Sigmoid colon (tissue), 7 donors: Measurements from ENCODE around the gene ERP27. TPM values are rescaled to one million over a fixed set of nuclear protein-coding genes. Genes with fewer than 3 reads are reported as not detected.
A peak's percentile ranks its signal among the peaks of the same experiment; 100 is the strongest.

Source experiments
- DNase-seq: peaks from one replicate; pipeline ENCODE4 v3.0.0-alpha.2; 2019
- H3K27ac ChIP-seq, 4 donors: fragments of 200-600 bp; sonication (generic); one replicate each; pipeline ENCODE4 v1.5.1; 2016 to 2019; ENCODE audit warnings: mild to moderate bottlenecking in 1 of 4
- H3K27me3 ChIP-seq, 3 donors: fragments of 200-600 bp; sonication (generic); one replicate each; pipeline ENCODE4 v1.5.1; 2019; ENCODE audit warnings: mild to moderate bottlenecking in 1 of 3
- H3K36me3 ChIP-seq, 4 donors: fragments of 200-600 bp; sonication (generic); one replicate each; pipeline ENCODE4 v1.5.1; 2016 to 2019
- H3K4me1 ChIP-seq, 4 donors: fragments of 200-600 bp; sonication (generic); one replicate each; pipeline ENCODE4 v1.5.1; 2017 to 2019
- H3K4me3 ChIP-seq, 4 donors: fragments of 200-600 bp; sonication (generic); one replicate each; pipeline ENCODE4 v1.5.1; 2017 to 2019; ENCODE audit warnings: mild to moderate bottlenecking in 2 of 4, moderate library complexity in 1 of 4
- H3K9me3 ChIP-seq, 4 donors: fragments of 200-600 bp in 3 of 4; sonication (generic) in 3 of 4; one replicate each; pipeline versions ENCODE4 v1.5.1 to v1.6.1; 2013 to 2019
- EP300 ChIP-seq, 4 donors: sonication (generic); formaldehyde crosslinking; IDR thresholded peaks; one replicate each; pipeline ENCODE4 v1.6.1; 2017; ENCODE audit warnings: antibody characterized with exemption in 4 of 4
- POLR2A ChIP-seq, 2 donors: fragments of 450-650 bp; IDR thresholded peaks; one replicate each; pipeline ENCODE4 v1.6.1; 2016; ENCODE audit warnings: antibody characterized with exemption in 2 of 2, mild to moderate bottlenecking in 2 of 2, moderate library complexity in 2 of 2
- POLR2AphosphoS5 ChIP-seq, 4 donors: sonication (generic); formaldehyde crosslinking; IDR thresholded peaks; one replicate each; pipeline ENCODE4 v1.6.1; 2017; ENCODE audit warnings: antibody characterized with exemption in 4 of 4
- WGBS, 2 donors: extraction: QIAGEN DNeasy Blood & Tissue Kit; methylation state at CpG; one replicate each; pipeline ENCODE4 v1.1.7; 2013; 5-methylcytosine and 5-hydroxymethylcytosine counted together
- intact Hi-C: fragments of 100-400 bp; cut with DNase I; formaldehyde crosslinking; loops from one replicate; pipeline ENCODE4 v1.15.1; 2023
- polyA plus RNA-seq, 3 donors: library from polyadenylated mRNA; stranded (reverse); fragments of 200-250 nt; gene quantifications; one replicate each; pipeline ENCODE4 v1.2.3, GENCODE V29; 2013
- total RNA-seq, 4 donors: library from RNA; depleted of rRNA; stranded (reverse); fragments of >200 nt; gene quantifications; one replicate each; pipeline ENCODE4 v1.1.0, GENCODE V29; 2016
- TF ChIP-seq, protein P1 (sequence below), 4 experiments: fragments of 450-650 bp in 3 of 4; fragments of 200-600 bp in 1 of 4; IDR thresholded peaks; one replicate each; pipeline ENCODE4 v1.5.1; 2016 to 2019; ENCODE audit warnings: antibody characterized with exemption in 4 of 4, mild to moderate bottlenecking in 3 of 4, moderate library complexity in 2 of 4
- donor health status: healthy with polysubstance abuse.
- donor health status: Bipolar disorder and iron deficiency.
- donor health status: healthy.

The ERP27 gene
- total and polyA plus RNA-seq, 7 donors, result 0.23 to 2.3 (median 0.60) TPM; not detected in 4

GRCh38 chr12:14911131-14911530 is 27.2 kb downstream of the ERP27 start:
- WGBS, 2 donors, result 54 to 61% methylated on average over 2 of the region's 2 CpGs

DNA sequence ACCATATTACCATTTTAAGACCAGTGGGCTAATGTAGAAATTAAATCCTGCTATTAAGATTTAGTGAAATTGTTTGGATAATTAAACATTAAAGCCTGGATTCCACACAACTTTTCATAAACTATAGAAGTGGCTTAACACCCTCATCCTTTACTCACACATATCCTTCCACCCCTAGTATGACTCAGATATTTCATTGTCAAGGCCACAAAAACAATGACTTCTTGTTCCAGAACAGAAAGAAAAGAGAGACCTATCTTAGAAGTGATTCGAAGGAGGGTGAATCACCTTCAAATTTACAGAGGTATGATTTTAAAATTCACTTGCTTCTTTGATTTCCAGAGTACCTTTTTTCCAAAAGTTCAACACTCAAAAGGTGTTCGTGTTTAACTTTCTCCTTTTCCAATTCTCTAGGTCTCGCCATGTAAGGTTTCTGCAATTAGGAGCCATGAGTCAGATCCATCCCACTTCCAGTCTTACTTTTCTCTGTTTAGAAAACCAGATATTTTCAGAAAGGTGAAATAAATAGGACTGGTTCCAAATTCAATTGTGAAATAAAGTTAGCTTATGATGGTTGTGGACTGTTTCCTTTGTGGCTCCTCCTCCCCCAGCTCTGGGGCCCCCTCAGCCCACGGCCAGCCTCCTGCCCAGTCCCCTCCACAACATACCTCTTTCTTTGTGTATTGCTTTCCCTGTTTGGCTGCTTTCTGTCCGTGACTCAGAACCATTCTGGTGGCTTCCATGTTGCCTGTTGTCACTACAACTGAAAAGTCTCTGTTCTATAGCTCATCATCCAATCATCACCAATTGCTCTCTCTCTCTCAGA is 28.0 kb downstream of the ERP27 start:
- TF ChIP-seq POLR2AphosphoS5 (IDR thresholded peaks at IDR 0.05) (no peak), POLR2A (IDR thresholded peaks at IDR 0.05) (no peak), EP300 (IDR thresholded peaks at IDR 0.05) (no peak)
- TF ChIP-seq, protein P1, sequence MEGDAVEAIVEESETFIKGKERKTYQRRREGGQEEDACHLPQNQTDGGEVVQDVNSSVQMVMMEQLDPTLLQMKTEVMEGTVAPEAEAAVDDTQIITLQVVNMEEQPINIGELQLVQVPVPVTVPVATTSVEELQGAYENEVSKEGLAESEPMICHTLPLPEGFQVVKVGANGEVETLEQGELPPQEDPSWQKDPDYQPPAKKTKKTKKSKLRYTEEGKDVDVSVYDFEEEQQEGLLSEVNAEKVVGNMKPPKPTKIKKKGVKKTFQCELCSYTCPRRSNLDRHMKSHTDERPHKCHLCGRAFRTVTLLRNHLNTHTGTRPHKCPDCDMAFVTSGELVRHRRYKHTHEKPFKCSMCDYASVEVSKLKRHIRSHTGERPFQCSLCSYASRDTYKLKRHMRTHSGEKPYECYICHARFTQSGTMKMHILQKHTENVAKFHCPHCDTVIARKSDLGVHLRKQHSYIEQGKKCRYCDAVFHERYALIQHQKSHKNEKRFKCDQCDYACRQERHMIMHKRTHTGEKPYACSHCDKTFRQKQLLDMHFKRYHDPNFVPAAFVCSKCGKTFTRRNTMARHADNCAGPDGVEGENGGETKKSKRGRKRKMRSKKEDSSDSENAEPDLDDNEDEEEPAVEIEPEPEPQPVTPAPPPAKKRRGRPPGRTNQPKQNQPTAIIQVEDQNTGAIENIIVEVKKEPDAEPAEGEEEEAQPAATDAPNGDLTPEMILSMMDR (IDR thresholded peaks at IDR 0.05), result no peak
- H3K4me1 ChIP-seq, result peaks cover 0 to 22% (median 15%) of the 10 kb centered on the region in 4 donors
- H3K27ac ChIP-seq, result no peak overlapping the region
- WGBS, 2 donors, result 82 to 85% methylated on average over 5 of the region's 5 CpGs
- no peaks in the 10 kb centered on the region for H3K27me3 ChIP-seq
- no peak for DNase-seq
- H3K4me3 ChIP-seq, result no peak overlapping the region
- no peaks in the 10 kb centered on the region for H3K9me3 ChIP-seq
- no peaks in the 10 kb centered on the region for H3K36me3 ChIP-seq
- intact Hi-C loops, result no loop called here

More at GRCh38 chr12:14911131-14911530, 27.2 kb downstream of the ERP27 start:
- Histone ChIP-seq H3K9me3 (no peaks in the 10 kb centered on the region), H3K27me3 (no peaks in the 10 kb centered on the region), H3K4me3 (no peak overlapping the region), H3K4me1 (peaks cover 0 to 13% (median 9%) of the 10 kb centered on the region in 4 donors), H3K27ac (no peak overlapping the region), H3K36me3 (no peaks in the 10 kb centered on the region)
- DNase-seq, result no peak
- TF ChIP-seq EP300 (IDR thresholded peaks at IDR 0.05), result no peak
- no peak for TF ChIP-seq POLR2AphosphoS5 (IDR thresholded peaks at IDR 0.05)
- TF ChIP-seq, protein P1 (IDR thresholded peaks at IDR 0.05), result no peak
- no peak for TF ChIP-seq POLR2A (IDR thresholded peaks at IDR 0.05)
- intact Hi-C loops, result no loop called here

- Histone ChIP-seq H3K9me3 (no peaks in the 10 kb centered on the region), H3K36me3 (no peaks in the 10 kb centered on the region), H3K27me3 (no peaks in the 10 kb centered on the region), H3K4me1 (peaks cover 0 to 16% (median 13%) of the 10 kb centered on the region in 4 donors), H3K4me3 (no peak overlapping the region), H3K27ac (no peak overlapping the region)
- no peak for TF ChIP-seq POLR2A (IDR thresholded peaks at IDR 0.05)
- no peak for TF ChIP-seq EP300 (IDR thresholded peaks at IDR 0.05)
- TF ChIP-seq, protein P1 (IDR thresholded peaks at IDR 0.05), result no peak
- no peak for TF ChIP-seq POLR2AphosphoS5 (IDR thresholded peaks at IDR 0.05)
- DNase-seq, result no peak
- intact Hi-C loops, result no loop called here
- 81 to 86% methylated on average over 1 of the region's 1 CpG for WGBS, 2 donors
Observed at GRCh38 chr12:14907953-14908352, 30.4 kb downstream of the ERP27 start.

GRCh38 chr12:14906114-14906513 is 32.2 kb downstream of the ERP27 start:
- intact Hi-C loops, result no loop called here
- Histone ChIP-seq H3K4me3 (no peak overlapping the region), H3K9me3 (no peaks in the 10 kb centered on the region), H3K27ac (peak overlapping the region in 3 of 4 donors; percentile 21 to 66 (median 53)), H3K36me3 (no peaks in the 10 kb centered on the region), H3K4me1 (peaks cover 0 to 14% (median 11%) of the 10 kb centered on the region in 4 donors), H3K27me3 (no peaks in the 10 kb centered on the region)
- TF ChIP-seq EP300 (IDR thresholded peaks at IDR 0.05) (no peak), POLR2A (IDR thresholded peaks at IDR 0.05) (no peak)
- TF ChIP-seq, protein P1 (IDR thresholded peaks at IDR 0.05), result no peak
- DNase-seq, result no peak
- WGBS, 2 donors, result 83 to 90% methylated on average over 5 of the region's 5 CpGs
